Activated CD8-positive, alpha-beta memory T cell treated with anti-CD3 and anti-CD28 coated beads, Interleukin-2, amount 50 U/mL, for 1 hour (primary cell): ENCODE measurements around the gene TNFRSF8.
"Not testable (repeated sequence)": the region's sequence is repeated elsewhere in the genome, so short reads cannot be mapped to it uniquely, and the experiment has no call there.

ENCODE experiments used
- DNase-seq: peaks from one replicate; pipeline ENCODE4 v3.0.0-alpha.2; 2020; ENCODE audit errors: extremely low read depth

TNFRSF8 gene

DNA sequence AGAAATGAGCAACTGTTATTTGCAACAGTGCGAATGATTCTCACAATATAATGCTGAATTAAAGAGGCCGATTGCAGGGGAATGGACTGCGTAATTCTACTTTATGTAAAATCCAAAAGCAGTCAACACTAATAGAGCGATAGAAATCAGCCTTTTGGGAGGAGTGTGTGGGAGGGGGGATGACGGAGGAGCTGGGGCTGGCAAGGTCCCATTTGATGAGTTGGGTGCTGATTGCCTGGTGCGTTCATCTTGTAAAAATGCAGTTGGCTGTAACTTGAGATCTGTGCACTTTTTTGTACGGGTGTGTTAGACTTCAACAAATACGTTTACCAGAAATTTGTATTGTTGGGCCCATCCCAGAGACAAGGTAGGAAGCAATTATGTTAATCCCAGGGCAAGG, 20.7 kb downstream of the TNFRSF8 start:
- no peak for DNase-seq

DNA sequence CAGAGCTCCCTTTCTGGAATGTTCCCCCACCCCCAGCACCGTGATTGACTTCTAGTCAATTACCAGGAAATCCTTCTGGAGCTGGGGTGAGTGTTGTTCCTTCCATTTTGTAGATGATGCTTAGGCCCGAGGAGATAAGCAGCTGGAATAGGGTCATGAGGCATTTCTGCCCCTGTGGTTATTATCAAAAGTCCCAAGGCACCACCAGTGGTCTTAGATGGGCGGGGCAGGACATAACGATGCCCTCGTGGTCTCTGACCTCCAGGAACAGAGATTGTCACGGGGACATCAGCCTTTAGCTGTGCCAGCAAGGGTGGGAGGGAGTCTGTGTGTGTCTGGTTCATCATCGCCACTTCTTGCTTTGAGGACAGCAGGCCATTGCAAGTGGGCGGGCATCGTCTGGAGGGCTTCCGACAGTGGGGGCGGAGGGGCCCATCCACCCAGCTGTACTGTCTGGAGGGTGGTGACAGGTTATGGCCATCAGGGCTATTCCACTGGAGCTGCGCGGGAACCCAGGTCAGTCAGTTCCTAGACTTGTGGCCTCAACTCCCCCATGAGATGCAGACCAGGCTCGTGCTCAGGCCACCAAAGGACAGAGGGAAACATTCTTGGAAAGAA, 22.6 kb downstream of the TNFRSF8 start:
- no peak for DNase-seq

DNA sequence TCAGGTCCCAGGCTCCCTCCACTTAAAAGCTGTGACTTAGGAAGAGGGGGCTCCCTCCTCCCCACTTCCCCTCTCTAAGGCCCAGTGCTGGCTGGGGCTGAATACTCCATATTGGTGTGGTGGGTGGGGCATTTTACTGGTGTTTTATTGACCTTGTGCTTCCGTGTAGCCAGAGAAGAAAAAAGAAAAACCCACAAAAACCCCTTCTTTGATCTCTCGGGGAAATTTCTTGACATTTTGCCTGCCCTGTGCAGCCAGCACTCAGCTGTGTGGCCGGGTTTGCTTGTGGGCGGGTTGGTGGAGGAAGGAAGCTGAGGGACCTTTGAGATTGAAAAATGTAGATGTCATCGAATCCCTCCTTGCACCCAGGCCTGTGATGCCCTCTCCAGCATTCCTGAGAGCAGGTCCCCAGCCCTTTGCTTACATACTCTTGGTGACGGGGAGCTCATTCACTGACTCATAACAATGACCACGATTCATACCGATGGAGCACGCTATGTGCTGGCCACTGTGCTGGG, 24.8 kb downstream of the TNFRSF8 start:
- no peak for DNase-seq

DNA sequence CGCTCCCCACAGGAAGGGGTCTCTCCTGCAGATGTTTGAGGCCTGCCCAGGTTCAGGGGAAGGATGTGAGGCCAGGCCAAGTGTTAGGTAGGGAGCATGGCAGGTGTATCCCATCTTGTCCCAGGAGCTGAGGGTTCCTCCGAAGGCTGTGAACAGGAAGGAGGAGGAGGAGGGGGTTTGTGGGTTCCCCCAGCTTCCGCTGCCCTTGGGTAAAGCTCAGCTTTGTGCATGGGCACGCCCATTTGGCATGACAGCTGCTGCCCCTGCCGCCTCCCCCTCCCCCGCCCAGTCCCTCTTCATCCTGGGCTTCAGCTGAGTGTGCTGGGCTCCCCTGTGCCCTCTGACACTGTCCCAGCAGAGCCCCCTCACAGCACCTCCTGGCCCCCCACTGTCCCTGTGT, 25.5 kb downstream of the TNFRSF8 start:
- no peak for DNase-seq

DNA sequence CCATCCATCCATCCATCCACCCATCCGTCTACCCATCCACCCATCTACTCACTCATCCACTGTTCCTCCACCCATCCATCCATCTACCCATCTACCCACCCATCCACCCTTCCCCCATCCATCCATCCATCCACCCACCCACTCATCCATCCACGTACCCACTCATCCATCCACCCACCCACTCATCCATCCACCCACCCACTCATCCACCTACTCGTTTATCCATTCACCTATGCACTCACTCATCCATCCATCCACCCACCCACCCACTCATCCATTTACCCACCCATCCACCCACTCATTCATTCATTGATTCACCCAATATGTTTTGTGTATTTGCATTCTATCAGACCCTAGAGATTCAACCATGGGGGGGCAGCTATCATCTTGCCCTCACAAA, 27.2 kb downstream of the TNFRSF8 start:
- DNase-seq = no peak

DNA sequence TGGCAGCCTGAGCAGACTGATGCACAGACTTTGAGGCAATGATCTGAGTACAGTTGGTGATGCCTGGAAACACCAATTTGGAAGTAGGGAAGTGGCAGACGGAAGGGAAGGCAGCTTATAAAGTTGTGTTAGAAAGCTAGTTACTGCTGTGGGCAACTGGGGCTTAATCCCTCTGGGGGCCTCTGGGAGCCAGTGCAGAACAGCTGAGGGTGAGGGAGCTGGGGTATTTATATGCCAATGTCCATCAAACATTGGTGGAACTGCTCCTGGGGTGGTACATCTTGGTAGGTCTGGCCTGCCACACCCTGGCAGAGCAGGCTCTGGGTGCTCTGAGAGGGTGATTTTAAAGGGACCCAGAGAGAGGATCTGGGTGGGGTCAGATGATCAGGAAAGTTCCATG, 28.1 kb downstream of the TNFRSF8 start:
- DNase-seq = no peak

DNA sequence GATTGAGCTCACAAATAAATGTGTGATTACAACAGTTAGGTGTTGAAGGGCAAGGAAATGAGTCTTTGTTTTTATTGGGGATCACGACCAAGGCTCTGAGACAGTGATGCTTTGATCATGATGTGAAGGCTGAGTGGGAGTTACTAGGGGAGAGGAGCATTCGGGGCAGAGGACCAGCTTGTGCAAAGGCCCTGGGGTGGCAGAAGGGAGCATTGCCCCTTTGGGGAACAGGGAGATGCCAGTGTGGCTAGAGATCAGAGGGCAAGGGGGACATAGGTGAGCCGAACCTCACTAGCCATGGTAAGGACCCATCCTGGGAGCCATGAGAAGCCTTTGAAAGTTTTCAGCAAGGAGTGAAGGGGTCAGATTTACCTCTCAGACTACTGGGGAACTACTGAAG, 31.1 kb downstream of the TNFRSF8 start:
- no peak for DNase-seq

DNA sequence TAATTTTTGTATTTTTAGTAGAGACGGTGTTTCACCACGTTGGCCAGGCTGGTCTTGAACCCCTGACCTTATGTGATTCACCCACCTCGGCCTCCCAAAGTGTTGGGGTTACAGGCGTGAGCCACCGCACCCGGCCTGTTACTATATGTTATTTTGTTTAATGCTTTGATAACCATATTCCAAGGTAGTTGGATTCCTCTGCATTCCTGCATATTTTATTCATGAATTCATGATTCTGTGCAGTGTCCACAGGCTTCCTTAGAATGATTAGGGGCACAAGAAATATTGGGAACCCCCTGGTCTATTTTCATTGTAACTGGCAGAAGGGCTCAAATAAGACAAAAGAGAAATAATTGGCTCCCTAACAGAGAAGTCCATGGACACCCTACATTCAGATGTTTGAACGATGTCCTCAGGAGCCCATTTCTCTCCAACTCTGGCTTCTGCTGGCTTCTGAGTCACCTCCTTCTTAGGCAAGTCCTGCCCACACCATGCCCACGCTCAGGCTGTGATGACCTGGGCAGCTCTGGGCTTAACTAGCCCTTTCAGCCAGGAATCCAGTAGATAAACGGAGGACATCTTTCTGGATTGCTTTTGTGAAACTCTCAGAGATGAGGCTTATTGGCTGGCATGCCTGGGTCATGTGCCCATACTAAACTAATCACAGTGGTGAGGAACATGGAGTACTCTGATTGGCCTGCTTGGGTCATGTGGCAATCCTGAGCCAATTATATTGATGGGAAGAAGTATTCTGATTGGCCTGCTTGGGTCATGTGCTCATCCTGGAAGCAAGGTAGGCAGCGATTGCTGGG, 32.6 kb downstream of the TNFRSF8 start:
- DNase-seq = no peak

DNA sequence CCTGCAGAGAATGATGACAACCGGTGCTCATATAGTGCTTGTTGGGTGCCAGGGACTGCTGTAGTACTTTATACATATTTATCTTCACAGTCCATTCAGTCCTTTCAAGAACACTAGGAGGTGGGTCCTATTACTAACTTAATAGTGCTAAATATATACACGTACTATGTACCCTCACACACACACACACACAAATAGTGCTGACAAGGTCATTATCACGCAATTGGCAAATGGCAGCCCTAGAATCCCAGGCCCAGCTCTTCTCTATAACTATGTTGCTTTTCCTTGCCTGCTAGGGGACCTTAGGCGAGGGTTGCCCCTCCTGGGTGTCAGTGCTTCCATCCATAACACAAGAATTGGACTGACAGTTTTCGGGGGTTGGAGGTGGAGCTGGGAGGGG, 33.5 kb downstream of the TNFRSF8 start:
- no peak for DNase-seq

DNA sequence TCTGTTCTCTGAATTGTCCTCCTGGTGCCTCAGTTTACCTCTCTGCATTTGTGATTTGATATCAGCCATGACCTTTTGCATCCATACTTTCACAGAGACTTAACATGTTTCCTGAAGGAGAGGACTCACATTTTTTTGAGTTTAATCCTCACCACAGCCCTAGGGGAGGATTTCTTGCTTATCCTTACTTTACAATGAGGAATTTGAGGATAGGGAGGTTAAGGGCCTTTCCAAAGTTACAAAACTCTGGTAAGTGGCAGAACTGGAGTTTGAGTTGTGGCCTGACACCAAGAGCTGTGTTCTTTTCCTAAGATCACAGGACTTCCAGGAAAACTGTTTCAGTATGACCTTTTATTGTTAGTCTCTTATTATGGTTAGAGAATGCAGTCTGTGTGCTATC, 34.2 kb downstream of the TNFRSF8 start:
- DNase-seq = no peak

DNA sequence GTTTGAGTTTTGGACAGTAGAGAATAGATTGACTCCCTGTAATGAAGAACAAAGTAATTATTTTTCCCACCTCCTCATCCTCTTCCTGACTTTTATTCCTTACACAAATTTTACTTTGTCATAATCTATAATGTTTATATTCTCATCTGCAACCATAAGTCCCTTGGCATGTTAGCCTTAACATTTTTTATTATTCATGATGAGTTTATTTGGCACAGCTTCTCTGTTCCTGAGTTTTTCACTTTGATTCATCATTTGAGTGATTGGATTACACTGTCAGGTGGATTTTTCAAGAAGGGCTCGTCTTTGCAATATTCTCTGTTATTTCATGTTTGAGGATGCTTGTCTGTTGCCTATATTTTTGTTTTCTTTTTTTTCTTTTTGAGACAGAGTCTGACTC, 35.7 kb downstream of the TNFRSF8 start:
- no peak for DNase-seq

DNA sequence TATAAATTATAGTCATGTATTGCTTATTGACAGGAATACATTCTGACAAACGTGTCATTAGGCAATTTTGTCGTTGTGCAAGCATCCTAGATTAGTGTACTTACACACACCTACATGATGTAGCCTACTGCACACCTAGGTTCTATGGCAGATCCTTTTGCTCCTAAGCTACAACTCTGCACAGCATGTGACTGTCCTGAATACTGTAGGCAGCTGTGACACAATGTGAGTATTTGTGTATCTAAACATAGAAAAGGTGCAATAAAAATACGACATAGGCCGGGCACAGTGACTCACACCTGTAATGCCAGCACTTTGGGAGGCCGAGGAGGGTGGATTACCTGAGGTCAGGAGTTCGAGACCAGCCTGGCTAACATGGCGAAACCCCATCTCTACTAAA, 36.5 kb downstream of the TNFRSF8 start:
- no peak for DNase-seq

DNA sequence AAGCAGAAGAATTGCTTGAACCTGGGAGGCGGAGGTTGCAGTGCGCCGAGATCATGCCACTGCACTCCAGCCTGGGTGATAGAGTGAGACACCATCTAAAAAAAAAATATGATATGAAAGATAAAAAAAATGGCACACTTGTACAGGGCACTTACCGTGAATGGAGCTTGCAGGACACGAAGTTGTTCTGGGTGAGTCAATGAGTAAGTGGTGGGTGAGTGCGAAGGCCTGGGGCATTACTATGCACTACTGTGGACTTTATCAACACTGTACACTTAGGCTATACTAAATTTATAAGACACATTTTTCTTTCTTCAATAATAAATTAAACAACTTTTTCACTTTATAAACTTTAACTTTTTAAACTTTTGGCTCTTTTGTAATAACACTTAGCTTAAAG, 37.0 kb downstream of the TNFRSF8 start:
- no peak for DNase-seq

DNA sequence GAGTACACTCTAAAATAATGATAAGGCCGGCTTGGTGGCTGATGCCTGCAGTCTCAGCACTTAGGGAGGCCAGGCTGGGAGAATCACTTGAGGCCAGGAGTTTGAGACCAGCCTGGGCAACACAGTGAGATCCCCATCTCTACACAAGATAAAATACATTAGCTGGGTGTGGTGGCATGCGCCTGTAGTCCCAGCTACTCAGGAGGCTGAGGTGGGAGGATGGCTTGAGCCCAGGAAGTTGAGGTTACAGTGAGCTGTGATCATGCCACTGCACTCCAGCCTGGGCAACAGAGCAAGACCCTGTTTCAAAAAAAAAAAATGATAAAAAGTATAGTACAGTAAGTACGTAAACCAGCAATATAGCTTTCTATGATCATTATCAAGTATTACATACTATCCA, 38.0 kb downstream of the TNFRSF8 start:
- DNase-seq = not testable (repeated sequence)

DNA sequence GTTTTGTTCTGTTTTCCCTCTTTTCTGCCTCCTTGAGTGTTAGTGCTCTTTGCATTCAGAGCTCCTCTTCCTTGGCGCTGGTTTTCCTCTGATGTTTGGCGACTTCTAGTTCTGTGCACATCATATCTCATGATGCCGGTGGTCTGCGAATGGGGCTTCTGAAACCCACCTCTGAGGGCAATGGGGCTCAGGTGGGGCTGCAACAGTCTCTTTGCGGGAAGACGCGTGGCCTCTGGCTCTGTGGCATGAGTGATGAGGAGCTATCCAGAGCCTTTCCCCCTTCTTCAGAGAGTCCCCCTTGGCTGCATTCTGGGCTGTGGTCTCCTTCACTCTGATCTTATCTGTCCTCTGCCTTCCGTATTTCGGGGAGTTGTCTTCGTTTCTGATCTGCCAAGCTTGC, 39.0 kb downstream of the TNFRSF8 start:
- no peak for DNase-seq

DNA sequence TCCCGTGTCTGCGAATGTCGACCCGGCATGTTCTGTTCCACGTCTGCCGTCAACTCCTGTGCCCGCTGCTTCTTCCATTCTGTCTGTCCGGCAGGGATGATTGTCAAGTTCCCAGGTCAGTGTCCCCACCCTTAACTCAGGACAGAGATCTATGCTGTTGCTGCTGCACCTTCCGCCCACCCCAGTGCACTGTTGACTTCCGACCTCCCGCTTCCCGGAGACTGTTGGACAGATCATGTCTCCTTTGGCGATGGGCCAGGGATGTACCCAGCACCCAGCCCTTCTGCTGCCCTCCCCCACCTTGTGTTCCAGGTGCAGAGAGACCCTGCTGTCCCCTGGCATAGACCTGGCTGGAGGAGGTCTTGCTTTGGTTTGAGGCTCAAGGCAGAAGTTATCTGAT, 41.3 kb downstream of the TNFRSF8 start:
- no peak for DNase-seq

DNA sequence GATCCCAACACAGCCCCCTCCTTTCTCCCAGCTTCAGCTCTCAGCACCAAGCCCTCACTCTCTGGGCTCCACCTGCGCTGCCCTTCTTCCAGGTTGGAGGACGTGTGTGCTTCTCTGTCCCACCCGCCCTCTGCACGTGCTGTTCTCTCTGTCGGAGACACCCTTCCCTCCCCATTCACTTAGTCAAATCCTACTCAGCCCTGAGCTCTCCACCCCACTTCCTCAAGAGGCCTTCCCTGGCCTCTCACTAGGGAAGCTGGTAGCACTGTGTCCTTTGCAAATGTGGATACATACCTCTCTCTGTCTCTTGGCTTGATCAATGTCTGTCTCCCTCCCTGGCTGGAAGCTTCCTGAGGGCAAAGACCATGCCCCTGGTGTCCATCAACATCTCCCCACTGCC, 43.0 kb downstream of the TNFRSF8 start:
- no peak for DNase-seq

DNA sequence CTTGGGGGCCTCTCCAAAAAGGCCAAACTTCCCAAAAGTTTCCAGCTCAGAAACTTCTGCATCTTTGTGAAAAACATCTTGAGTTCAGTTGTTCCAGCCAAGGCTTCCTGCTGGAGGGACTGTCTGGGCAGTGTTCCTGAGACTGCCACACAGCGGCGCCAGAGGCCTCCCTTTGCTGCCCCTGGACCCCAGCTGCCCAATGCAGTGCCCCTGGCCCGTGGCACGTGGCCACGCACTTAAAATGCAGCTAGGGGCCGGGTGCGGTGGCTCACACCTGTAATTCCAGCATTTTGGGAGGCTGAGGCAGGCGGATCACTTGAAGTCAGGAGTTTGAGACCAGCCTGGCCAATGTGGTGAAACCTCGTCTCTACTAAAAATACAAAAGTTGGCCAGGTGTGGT, 43.8 kb downstream of the TNFRSF8 start:
- not testable (repeated sequence) for DNase-seq

DNA sequence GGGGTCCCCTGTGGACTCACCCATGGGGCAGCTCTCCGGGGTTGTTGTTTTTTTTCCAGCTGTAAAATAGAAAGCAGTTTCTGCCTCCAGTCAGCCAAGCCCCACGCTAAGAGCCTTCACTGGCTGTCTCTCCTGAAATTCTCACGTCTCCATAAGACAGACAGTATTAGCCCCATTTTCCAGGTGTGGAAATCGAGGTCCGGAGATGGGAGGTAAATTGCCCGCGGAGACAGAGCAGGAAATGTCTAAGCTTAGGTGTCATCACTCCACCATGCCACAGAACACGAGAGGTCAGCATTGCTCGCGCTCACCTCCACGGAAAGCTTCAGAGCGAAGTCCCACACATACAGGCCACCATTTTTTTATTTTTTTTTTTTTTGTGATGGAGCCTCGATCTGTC, 44.6 kb downstream of the TNFRSF8 start:
- no peak for DNase-seq

DNA sequence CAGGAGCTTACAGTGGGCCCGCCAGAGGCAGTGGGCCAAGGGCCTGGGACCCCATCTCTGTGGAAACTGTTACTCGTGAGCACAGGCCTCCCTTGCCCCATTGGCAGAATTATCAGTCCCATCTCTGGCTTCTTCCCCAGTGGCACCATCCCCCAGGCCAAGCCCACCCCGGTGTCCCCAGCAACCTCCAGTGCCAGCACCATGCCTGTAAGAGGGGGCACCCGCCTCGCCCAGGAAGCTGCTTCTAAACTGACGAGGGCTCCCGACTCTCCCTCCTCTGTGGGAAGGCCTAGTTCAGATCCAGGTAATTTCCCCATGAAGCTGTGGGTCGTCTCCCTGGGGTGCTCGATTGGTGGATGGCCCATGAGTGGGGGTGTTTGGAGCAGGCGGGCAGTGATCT, 46.8 kb downstream of the TNFRSF8 start:
- no peak for DNase-seq

DNA sequence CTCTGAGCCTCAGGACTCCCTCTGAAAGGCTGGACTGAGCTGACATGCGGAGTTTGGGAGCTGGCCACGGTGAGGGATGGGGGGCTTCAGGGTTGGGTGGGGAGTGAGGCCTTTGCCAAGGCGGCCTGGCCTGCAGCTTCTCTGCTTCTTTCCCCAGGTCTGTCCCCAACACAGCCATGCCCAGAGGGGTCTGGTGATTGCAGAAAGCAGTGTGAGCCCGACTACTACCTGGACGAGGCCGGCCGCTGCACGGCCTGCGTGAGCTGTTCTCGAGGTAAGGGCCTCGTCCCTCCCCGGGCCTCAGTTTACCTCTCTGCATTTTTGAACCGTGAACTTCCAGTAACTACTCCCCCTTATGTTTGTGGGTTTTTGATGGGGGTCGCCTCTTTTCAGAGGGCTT, 48.6 kb downstream of the TNFRSF8 start:
- DNase-seq = no peak

DNA sequence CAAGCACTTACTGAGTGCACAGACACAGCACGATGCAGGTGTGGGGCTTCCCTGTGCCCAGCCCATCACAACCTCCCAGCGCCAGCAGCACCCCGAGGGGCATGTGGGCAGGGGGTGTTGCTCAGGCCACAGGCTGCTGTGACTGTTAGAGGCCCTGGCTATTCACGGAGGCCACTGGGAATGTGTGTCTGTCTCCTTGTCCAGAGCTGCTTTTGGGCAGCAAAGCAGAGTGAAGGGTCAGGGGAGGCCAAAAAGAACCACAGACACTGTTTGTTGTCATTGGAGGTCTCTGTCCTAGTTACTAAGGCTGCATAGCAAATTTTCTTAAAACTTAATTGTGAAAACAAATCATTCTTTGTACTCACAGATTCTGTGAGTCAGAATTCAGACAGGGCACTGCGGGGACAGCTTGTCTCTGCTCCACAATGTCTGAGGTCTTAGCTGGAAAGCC, 49.6 kb downstream of the TNFRSF8 start:
- DNase-seq = no peak
